Stimulated activated effector memory CD8-positive, alpha-beta T cell treated with anti-CD3 and anti-CD28 coated beads, Interleukin-12 subunit alpha, Interleukin-12 subunit beta, amount 100 ng/mL, for 72 hours (primary cell): Measurements from ENCODE around the gene RBM47.
"Not testable (repeated sequence)": the region's sequence is repeated elsewhere in the genome, so short reads cannot be mapped to it uniquely, and the experiment has no call there.

Source experiments
- ATAC-seq: fragments of 150-1000 bp; cut with Tn5 transposase; 2 replicates; pipeline ENCODE4 v1.10.0; 2021
- DNase-seq, 2 donors: peaks; one replicate each; pipeline ENCODE4 v3.0.0; 2021 to 2022; ENCODE audit warnings: low spot score in 2 of 2
- H3K27ac Mint-ChIP-seq: one replicate; pipeline ENCODE4 v1.8.0; 2022; ENCODE audit warnings: mild to moderate bottlenecking, mixed read lengths
- H3K36me3 Mint-ChIP-seq: one replicate; pipeline ENCODE4 v1.8.0; 2022; ENCODE audit warnings: mild to moderate bottlenecking, mixed read lengths
- H3K4me1 Mint-ChIP-seq: one replicate; pipeline ENCODE4 v1.8.0; 2022; ENCODE audit warnings: mixed read lengths
- H3K4me3 Mint-ChIP-seq: one replicate; pipeline ENCODE4 v1.8.0; 2022; ENCODE audit warnings: mild to moderate bottlenecking, mixed read lengths
- H3K9me3 Mint-ChIP-seq: one replicate; pipeline ENCODE4 v1.8.0; 2022; ENCODE audit warnings: mixed read lengths

The RBM47 gene

DNA sequence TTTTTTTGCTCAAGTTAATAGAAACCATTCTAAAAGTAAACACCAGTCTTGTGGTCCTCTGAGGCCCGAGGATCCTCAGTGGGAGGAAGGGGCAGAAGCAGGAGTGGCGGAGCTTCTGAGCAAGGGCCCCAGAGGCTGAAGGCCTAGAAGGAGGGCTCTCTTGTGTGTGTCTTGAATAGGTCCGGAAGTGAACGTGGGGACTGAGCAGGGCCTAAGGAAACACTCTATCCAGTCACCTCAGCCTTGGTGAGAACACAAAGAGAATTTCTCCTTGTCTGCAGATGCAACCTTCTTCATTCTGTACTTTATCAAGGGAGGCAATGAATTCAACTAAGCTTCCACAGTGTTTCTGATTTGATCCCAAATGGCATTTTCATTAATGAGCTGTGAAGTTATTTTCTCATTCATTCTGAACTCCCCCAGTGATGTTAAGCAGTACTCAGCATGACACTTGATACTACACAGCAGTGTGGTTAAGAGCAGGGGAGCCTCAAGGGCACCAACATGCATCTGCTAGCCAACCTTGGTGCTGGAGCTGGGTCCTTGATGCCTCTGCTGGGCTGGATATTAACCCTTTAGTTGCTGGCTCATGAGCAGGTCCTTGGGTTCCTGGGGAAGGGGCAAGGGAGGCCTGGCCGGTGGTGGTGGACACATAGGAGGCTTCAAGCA is 64.7 kb downstream of the RBM47 start:
- Mint-ChIP-seq H3K4me3 (no peak overlapping the region), H3K4me1 (peaks cover 2% of the 10 kb centered on the region), H3K36me3 (no peaks in the 10 kb centered on the region), H3K9me3 (no peaks in the 10 kb centered on the region), H3K27ac (no peak overlapping the region)
- DNase-seq: no peak
- no peak for ATAC-seq

DNA sequence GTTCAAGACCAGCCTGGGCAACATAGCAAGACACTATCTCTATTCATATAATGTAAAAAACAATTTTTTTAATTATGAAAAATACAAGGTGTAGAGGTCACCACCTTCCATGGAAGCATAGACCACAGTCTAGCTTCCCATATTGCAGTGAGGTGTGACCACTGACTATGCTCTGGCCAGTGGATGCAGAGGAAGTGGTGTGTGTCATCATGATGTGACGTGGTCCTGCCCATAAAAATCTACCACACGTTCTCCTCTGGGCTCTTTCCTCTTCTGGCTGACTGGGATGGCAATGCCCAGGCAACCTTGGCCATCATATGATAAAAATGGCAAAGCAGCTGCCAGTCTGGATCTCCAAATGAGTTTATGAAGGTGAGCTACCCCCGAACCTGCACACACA is 65.7 kb downstream of the RBM47 start:
- H3K27ac Mint-ChIP-seq: no peak overlapping the region
- DNase-seq (no peak), ATAC-seq (no peak)
- peaks cover 8% of the 10 kb centered on the region for H3K4me1 Mint-ChIP-seq
- no peaks in the 10 kb centered on the region for H3K36me3 Mint-ChIP-seq
- H3K9me3 Mint-ChIP-seq: no peaks in the 10 kb centered on the region
- no peak overlapping the region for H3K4me3 Mint-ChIP-seq

- Mint-ChIP-seq H3K36me3 (no peaks in the 10 kb centered on the region), H3K4me3 (no peak overlapping the region), H3K27ac (no peak overlapping the region), H3K4me1 (peaks cover 8% of the 10 kb centered on the region), H3K9me3 (no peaks in the 10 kb centered on the region)
- ATAC-seq (no peak), DNase-seq (no peak)
Measured at GRCh38 chr4:40563401-40563800, 66.3 kb downstream of the RBM47 start.

DNA sequence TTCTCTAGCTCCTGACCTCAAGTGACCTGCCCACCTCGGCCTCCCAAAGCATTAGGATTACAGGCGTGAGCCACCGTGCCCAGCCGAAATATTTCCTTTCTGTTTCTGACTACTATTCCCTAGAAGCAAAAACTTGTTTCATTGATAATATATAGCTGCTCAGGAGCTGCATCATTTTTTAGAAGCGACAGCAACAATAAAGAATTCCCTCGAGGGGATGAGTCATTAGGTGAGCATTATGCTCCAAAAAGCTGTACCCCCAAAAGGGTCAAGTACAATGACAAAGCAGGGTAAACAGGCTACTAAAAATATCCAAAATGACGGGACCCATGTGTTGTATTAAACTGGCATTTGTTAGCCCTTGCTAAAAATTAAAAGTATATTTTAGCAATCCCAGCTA is 67.0 kb downstream of the RBM47 start:
- Mint-ChIP-seq H3K36me3 (no peaks in the 10 kb centered on the region), H3K27ac (no peak overlapping the region), H3K9me3 (no peaks in the 10 kb centered on the region), H3K4me3 (no peak overlapping the region), H3K4me1 (peaks cover 8% of the 10 kb centered on the region)
- DNase-seq (no peak), ATAC-seq (no peak)

DNA sequence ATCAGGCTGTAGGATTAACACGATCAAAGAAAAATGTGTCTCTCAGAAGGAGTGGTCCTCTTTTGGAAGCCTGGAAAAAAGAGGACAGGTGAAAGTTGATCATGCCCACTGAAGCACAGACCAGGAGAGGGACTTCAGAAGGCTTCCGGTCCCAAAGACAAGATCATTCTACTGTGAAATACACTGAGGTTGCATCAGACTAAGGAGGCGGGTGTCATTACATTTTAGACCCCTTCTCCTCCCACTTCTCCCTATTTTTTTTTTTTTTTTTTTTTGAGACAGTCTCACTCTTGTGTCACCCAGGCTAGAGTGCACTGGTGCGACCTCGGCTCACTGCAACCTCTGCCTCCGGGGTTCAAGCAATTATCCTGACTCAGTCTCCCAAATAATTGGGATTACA is 67.5 kb downstream of the RBM47 start:
- no peaks in the 10 kb centered on the region for H3K36me3 Mint-ChIP-seq
- no peak for DNase-seq
- no peak overlapping the region for H3K27ac Mint-ChIP-seq
- H3K4me1 Mint-ChIP-seq: peaks cover 8% of the 10 kb centered on the region
- no peaks in the 10 kb centered on the region for H3K9me3 Mint-ChIP-seq
- no peak overlapping the region for H3K4me3 Mint-ChIP-seq
- no peak for ATAC-seq

DNA sequence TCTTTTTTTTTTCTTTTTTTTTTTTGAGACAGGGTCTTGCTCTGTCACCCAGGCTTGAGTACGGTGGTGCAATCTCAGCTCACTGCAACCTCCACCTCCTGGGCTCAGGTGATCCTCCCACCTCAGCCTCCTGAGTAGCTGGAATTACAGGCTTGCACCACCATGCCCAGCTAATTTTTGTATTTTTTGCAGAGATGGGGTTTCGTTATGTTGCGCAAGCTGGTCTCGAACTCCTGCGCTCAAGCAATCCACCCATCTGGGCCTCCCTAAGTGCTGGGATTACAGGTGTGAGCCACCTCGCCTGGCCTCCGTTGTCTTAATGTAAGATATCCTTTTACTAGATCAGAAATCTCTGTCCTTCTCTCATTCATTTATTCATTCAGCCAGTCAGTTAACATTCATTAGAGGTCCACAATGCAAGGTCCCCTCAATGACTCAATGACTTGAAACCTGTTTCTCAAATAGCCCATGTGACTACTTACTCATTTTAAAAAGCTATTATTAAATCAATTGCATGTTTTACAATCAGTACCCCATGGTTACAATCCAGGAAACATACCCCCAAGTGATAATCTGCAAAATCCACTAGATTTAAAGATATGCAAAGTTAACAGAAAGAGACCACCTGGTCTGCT is 68.0 kb downstream of the RBM47 start:
- not testable (repeated sequence) for H3K4me3 Mint-ChIP-seq, H3K36me3 Mint-ChIP-seq

DNA sequence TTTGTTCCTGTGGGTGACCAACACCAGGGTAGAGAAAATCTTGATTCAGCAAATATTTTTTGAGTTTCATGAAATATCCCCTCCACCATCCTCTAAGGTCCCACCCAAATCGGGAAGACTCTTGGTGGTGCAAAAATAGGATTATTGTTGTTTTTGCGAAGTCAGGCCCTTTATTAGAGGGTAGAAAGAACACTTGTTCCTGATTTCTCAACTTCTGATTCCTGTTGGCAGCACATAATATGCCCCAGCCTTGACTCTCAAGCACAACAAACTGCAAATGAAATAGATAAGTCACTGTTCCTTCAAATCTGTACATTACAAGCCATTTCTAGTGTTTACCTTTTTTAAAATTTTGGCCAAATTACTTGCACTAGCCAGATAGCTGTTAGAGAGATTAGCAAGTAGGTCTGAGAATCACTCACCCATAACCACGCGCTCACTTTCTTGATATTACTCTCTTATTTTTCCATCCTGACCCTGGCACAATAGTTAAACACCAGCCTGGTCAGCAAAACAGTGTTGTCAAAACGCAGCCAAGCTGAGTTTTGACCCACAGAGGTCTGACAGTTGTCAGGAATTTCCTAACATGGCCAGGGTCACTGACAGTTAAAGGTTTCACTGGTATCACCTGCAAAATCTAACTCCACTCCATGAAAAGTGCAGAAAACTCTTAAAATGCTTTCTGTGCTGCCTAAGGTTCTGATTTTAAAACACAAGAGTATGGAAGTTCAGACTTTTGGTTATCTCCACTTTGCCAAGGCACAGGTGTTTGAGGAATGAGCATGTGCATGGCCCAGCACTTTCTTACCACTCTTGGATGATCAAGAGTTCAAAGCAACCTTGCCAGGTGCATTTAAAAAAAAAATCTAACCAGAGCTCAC is 69.8 kb downstream of the RBM47 start:
- H3K9me3 Mint-ChIP-seq: no peaks in the 10 kb centered on the region
- no peaks in the 10 kb centered on the region for H3K36me3 Mint-ChIP-seq
- no peak overlapping the region for H3K27ac Mint-ChIP-seq
- H3K4me3 Mint-ChIP-seq: no peak overlapping the region
- ATAC-seq (peak; percentile 70), DNase-seq (no peak)
- peaks cover 8% of the 10 kb centered on the region for H3K4me1 Mint-ChIP-seq

More for the DNA sequence above, 68.0 kb downstream of the RBM47 start:
- not testable (repeated sequence) for H3K27ac Mint-ChIP-seq, H3K9me3 Mint-ChIP-seq, ATAC-seq, DNase-seq, H3K4me1 Mint-ChIP-seq

- H3K4me1 Mint-ChIP-seq: peaks cover 8% of the 10 kb centered on the region
- ATAC-seq (no peak), DNase-seq (no peak)
- no peaks in the 10 kb centered on the region for H3K36me3 Mint-ChIP-seq
- H3K27ac Mint-ChIP-seq: no peak overlapping the region
- no peak overlapping the region for H3K4me3 Mint-ChIP-seq
- H3K9me3 Mint-ChIP-seq: no peaks in the 10 kb centered on the region
Measured at GRCh38 chr4:40557736-40558135, 71.9 kb downstream of the RBM47 start.

DNA sequence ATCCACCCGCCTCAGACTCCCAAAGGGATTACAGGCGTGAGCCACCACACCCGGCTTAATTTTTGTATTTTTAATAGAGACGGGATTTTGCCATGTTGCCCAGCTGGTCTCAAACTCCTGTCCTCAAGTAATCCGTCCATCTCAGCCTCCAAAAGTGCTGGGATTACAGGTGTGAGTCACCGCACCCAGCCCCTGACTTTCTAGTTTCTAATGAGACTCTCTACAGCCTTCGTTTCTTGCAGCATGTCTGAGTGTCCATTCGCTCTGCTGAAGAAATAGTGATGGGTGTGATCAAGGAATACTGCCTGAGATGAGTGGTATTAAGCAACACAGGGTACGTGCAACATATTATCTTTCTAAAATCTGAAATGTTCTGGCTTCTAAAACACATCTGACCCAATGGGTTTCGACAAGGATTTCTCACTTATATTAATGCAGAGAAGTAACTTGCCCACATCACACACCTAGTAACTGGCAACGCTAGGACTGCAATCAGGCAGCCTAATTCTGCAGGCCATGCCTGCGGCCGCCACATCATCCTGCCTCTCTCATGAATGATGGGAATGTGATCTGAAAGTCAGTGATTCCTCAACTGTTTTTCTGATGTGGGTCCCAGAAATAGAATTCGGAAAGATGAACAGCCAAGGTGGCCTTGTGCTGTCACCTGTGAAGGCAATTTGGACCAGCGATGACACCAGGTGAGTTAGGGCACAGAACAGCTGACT is 74.3 kb downstream of the RBM47 start:
- no peak for ATAC-seq
- Mint-ChIP-seq H3K9me3 (no peaks in the 10 kb centered on the region), H3K4me1 (peaks cover 17% of the 10 kb centered on the region), H3K36me3 (no peaks in the 10 kb centered on the region), H3K4me3 (no peak overlapping the region), H3K27ac (no peak overlapping the region)
- no peak for DNase-seq

DNA sequence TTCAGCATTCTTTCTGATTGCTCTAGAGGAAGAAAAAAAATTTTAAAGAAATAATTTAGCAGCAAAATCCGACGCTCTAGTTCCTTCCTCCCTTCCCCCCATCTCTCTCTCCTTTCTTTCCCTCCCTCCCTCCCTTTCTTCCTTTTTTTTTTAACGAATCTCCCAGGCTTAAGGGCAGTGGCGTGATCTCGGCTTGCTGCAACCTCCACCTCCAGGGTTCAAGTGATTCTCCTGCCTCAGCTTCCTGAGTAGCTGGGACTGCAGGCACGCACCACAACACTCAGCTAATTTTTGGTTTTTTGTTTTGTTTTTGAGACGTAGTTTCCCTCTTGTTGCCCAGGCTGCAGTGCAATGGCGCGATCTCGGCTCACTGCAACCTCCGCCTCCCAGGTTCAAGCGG is 75.0 kb downstream of the RBM47 start:
- ATAC-seq, H3K36me3 Mint-ChIP-seq, DNase-seq, H3K27ac Mint-ChIP-seq, H3K9me3 Mint-ChIP-seq, H3K4me3 Mint-ChIP-seq: not testable (repeated sequence)
- peaks cover 11% of the 10 kb centered on the region for H3K4me1 Mint-ChIP-seq

GRCh38 chr4:40553995-40554394 is 75.7 kb downstream of the RBM47 start:
- DNase-seq (no peak), ATAC-seq (no peak)
- Mint-ChIP-seq H3K36me3 (no peaks in the 10 kb centered on the region), H3K9me3 (no peaks in the 10 kb centered on the region), H3K4me3 (no peak overlapping the region), H3K4me1 (peaks cover 9% of the 10 kb centered on the region), H3K27ac (no peak overlapping the region)

DNA sequence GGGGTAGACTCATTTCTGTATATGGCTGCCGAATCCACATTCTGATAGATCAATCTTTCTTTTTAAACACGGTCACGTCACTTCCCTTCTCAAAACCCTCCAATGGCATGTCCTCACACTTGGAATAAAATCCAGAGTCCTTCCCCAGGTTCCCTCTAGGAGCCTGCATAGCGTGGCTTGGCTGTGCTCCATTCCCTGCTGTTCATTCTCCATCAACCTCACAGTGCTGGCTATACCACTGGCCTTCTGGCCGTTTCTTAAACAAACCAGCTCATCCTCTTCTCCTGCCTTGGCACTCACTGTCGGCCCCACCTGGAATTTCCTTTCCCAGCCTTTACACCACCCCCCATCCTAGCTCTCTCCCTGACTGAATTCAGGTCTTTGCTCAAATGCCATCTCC is 77.1 kb downstream of the RBM47 start:
- no peaks in the 10 kb centered on the region for H3K9me3 Mint-ChIP-seq
- peaks cover 9% of the 10 kb centered on the region for H3K4me1 Mint-ChIP-seq
- ATAC-seq: no peak
- no peak for DNase-seq
- peak overlapping the region; percentile 12 for H3K27ac Mint-ChIP-seq
- no peak overlapping the region for H3K4me3 Mint-ChIP-seq
- H3K36me3 Mint-ChIP-seq: no peaks in the 10 kb centered on the region

GRCh38 chr4:40551568-40552136 is 78.0 kb downstream of the RBM47 start:
- H3K4me1 Mint-ChIP-seq, H3K9me3 Mint-ChIP-seq, H3K36me3 Mint-ChIP-seq, DNase-seq: not testable (repeated sequence)
- peak overlapping the region; percentile 35 for H3K4me3 Mint-ChIP-seq
- ATAC-seq: peak; percentile 58
- peak overlapping the region; percentile 75 for H3K27ac Mint-ChIP-seq

DNA sequence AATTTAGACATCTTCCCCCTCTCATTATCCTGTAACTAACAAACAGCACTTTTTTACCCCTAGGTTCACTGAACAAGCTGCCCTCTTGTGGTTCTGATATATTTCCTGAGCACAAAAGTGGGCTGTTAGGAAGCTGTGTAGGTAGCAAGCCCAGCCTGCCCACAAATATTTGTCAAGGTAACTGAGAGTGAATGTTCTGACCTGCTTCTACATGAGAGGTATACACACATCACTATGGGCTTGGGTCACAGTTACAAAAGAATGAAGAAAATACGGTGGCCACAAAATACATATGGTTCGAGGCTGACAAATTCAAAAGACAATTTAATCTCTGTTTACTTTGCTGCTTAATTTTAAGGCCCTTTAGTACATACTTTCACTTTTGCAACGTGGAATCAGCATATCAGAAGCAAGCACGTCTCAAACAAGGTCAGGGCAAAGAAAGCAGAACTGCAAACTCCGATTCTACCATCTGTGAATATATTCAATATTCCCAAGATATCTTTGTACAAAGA is 78.7 kb downstream of the RBM47 start:
- Mint-ChIP-seq H3K4me3 (peak overlapping the region; percentile 35), H3K4me1 (peaks cover 9% of the 10 kb centered on the region)
- no peak for DNase-seq

DNA sequence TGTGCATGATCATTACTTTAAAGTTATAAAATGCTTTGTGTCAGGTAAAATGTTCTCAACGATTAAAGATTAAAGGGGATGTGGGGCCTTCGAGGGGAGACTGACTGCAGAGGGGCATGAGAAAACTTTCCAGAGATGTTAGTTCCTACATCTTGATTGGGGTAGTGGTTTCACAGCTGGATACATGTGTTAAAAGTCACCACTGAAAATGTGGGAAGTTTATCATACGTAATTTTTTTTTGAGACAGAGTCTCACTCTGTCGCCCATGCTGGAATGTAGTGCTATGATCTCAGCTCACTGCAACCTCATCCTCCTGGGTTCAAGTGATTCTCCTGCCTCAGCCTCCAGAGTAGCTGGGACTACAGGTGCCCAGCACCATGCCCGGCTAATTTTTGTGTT is 79.5 kb downstream of the RBM47 start:
- Mint-ChIP-seq H3K4me3 (no peak overlapping the region), H3K36me3 (no peaks in the 10 kb centered on the region), H3K27ac (no peak overlapping the region), H3K4me1 (peaks cover 9% of the 10 kb centered on the region), H3K9me3 (no peaks in the 10 kb centered on the region)
- no peak for ATAC-seq
- no peak for DNase-seq

More for the DNA sequence above, 78.7 kb downstream of the RBM47 start:
- H3K9me3 Mint-ChIP-seq: no peaks in the 10 kb centered on the region
- ATAC-seq: peak; percentile 28
- no peaks in the 10 kb centered on the region for H3K36me3 Mint-ChIP-seq
- peak overlapping the region; percentile 75 for H3K27ac Mint-ChIP-seq
